ENCODE results near the gene FAM120B.

FAM120B gene

GRCh38 chr6:170281331-170282292, 24.9 kb upstream of the FAM120B start:
- peaks cover 10% of the 10 kb centered on the region for H3K27me3 ChIP-seq (ENCODE audit: insufficient read depth, poor library complexity, severe bottlenecking)
- no peak overlapping the region for H3K4me3 ChIP-seq (replicated peaks; ENCODE audit: insufficient read depth, low read length)
- TF ChIP-seq GABPA (IDR thresholded peaks at IDR 0.05; ENCODE audit: low read depth) (no peak), REST (IDR thresholded peaks at IDR 0.05; ENCODE audit: insufficient replicate concordance, low read depth) (no peak), SPI1 (IDR thresholded peaks at IDR 0.05; ENCODE audit: borderline replicate concordance, low read depth) (no peak), POLR2AphosphoS5 (IDR thresholded peaks at IDR 0.05; ENCODE audit: low read depth) (no peak)
- TF ChIP-seq, protein P1, sequence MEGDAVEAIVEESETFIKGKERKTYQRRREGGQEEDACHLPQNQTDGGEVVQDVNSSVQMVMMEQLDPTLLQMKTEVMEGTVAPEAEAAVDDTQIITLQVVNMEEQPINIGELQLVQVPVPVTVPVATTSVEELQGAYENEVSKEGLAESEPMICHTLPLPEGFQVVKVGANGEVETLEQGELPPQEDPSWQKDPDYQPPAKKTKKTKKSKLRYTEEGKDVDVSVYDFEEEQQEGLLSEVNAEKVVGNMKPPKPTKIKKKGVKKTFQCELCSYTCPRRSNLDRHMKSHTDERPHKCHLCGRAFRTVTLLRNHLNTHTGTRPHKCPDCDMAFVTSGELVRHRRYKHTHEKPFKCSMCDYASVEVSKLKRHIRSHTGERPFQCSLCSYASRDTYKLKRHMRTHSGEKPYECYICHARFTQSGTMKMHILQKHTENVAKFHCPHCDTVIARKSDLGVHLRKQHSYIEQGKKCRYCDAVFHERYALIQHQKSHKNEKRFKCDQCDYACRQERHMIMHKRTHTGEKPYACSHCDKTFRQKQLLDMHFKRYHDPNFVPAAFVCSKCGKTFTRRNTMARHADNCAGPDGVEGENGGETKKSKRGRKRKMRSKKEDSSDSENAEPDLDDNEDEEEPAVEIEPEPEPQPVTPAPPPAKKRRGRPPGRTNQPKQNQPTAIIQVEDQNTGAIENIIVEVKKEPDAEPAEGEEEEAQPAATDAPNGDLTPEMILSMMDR (IDR thresholded peaks at IDR 0.05; ENCODE audit: insufficient read depth, low read length) = no peak
- DNase-seq (ENCODE audit: low read depth in 1 of 2, low spot score in 1 of 2) = no peak
- H3K27ac ChIP-seq (replicated peaks) = no peak overlapping the region

DNA sequence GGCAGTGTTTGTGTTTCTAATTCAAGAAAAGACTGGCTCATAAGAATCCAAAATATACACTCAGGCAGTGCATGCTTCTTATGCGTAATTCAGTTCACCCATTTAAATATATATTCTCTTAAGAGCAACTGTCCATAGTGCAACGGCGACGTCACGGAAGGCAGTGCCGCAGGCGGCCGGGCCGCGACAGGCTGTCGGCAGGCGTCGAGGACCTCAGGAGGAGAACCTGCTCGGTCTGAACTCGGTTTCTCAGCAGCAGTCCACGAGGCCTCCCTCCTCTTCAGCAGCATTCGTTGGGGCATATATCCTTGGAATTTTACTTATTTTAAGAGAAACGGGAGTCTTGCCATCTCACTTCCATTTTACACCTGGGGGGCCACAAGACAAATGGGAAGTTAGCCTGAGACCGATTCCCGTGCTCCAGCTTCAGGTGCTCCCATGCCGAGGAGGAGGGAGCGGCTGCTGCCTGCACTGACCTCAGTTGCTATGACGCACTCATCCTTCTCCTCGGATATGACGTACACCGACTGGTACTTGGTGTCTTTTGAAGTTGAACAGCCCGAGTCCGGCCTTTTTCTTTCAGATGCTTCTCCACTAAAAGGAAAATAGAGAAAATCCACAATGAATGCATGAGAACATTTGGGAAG, 23.9 kb upstream of the FAM120B start:
- TF ChIP-seq REST (IDR thresholded peaks at IDR 0.05; ENCODE audit: insufficient replicate concordance, low read depth) (no peak), POLR2AphosphoS5 (IDR thresholded peaks at IDR 0.05; ENCODE audit: low read depth) (no peak), GABPA (IDR thresholded peaks at IDR 0.05; ENCODE audit: low read depth) (no peak), SPI1 (IDR thresholded peaks at IDR 0.05; ENCODE audit: borderline replicate concordance, low read depth) (no peak)
- TF ChIP-seq, protein P1 (IDR thresholded peaks at IDR 0.05; ENCODE audit: insufficient read depth, low read length) = no peak
- Histone ChIP-seq H3K4me3 (replicated peaks; ENCODE audit: insufficient read depth, low read length) (no peak overlapping the region), H3K27me3 (ENCODE audit: insufficient read depth, poor library complexity, severe bottlenecking) (peaks cover 21% of the 10 kb centered on the region), H3K27ac (replicated peaks) (no peak overlapping the region)
- DNase-seq (ENCODE audit: low read depth in 1 of 2, low spot score in 1 of 2) = no peak

DNA sequence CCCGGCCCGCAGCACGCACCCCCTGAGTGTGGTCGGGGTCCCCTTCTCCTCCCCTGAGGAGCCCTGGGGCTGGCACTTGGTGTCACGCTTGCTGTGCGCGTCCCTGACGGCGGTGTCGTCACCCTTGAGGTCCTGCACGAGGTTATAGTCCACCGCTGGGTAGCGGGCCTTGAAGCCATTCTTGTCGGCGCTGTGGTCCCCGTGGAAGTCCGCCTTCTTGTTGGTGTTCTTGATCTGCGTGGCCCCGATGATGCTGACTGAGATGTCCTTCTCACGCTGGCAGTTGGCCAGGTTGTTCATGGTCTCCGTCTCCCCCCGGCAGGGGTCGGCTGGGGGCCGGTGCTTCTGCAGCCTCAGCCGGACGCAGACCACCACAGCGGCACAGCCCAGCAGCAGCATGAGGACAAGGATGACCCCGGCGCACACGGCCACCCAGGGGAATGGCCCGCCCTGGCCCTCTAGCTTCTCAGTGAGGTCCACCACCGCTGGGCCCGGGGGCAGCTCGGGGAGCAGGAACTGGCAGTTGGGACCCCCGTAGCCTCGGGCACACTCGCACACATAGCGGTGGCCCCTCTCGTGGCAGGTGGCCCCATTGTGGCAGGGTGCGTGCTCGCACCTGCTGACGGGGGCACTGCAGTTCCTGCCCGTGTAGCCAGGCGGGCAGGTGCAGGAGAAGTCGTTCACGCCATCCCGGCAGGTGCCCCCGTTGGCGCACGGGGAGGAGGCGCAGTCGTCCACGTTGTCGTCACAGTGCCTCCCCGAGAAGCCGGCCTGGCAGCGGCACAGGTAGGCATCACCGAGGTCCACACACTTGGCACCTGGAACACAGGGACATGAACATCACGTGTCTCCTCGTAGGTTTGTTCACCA, 23.1 kb upstream of the FAM120B start:
- H3K27me3 ChIP-seq (ENCODE audit: insufficient read depth, poor library complexity, severe bottlenecking) = peaks cover 29% of the 10 kb centered on the region
- H3K27ac ChIP-seq (replicated peaks) = no peak overlapping the region
- H3K4me3 ChIP-seq (replicated peaks; ENCODE audit: insufficient read depth, low read length) = no peak overlapping the region
- TF ChIP-seq GABPA (IDR thresholded peaks at IDR 0.05; ENCODE audit: low read depth) (no peak), REST (IDR thresholded peaks at IDR 0.05; ENCODE audit: insufficient replicate concordance, low read depth) (no peak), POLR2AphosphoS5 (IDR thresholded peaks at IDR 0.05; ENCODE audit: low read depth) (no peak), SPI1 (IDR thresholded peaks at IDR 0.05; ENCODE audit: borderline replicate concordance, low read depth) (no peak)
- TF ChIP-seq, protein P1 (IDR thresholded peaks at IDR 0.05; ENCODE audit: insufficient read depth, low read length) = no peak
- DNase-seq (ENCODE audit: low read depth in 1 of 2, low spot score in 1 of 2) = no peak

Measured in HL-60 (cell line).